Measurements from ENCODE around the gene HM13. TPM values are rescaled to one million over a fixed set of nuclear protein-coding genes. Genes with fewer than 3 reads are reported as not detected.

Gene HM13
- total RNA-seq, 5 donors from 2014 or later (not counting 1 experiment from before 2014, with no cell fraction given) = 108 to 149 (median 140) TPM

DNA sequence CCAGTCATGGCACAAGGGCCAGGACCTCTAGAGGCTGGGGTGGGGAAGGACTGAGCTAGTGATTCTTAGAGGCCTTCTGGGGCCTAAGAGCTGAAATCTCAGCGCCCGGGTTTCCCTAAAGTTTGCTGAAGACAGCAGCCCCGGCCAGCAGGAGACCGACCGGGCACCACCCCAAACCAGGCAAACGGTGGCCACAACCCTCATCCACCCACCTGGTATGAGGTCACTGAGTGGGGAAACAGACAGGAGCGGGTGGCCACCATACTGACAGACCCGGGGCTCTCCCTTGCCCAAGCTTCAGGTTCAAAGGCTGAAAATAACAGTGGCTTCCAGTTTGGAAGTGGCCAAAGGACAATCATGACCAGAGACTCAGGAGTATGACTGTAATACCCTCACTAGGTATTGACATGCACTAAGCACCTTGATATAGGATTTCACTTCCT lies 55.8 kb downstream of the HM13 start:
- peaks cover 6 to 10% of the 10 kb centered on the region in 2 donors for H3K36me3 ChIP-seq (ENCODE audit: control insufficient read depth in 2 of 2, extremely low read depth in 1 of 2, insufficient read depth in 1 of 2, low read length in 1 of 2)
- ChIA-PET POLR2A (interaction anchor here in 1 of 2 donors (0.6 kb wide), 1 partner anchor 49 kb away, joined by 5 read pairs; no protein-coding TSS in a partner anchor), CTCF (interaction anchor here (0.5 to 5.7 kb wide), 10 partner anchors 9 to 153 kb away, joined by 3 to 70 read pairs (median 4); partner anchors contain the start of gene ID1 (in 1 of the 2))
- peaks cover 5 to 35% of the 10 kb centered on the region in 2 experiments for H3K4me1 ChIP-seq (ENCODE audit: control insufficient read depth in 1 of 2, extremely low read depth in 1 of 2, insufficient read depth in 2 of 2, low read length in 2 of 2)
- H3K9me3 ChIP-seq = no peaks in the 10 kb centered on the region
- DNase-seq = no peak
- H3K4me3 ChIP-seq (ENCODE audit: control insufficient read depth in 1 of 2, extremely low read depth in 1 of 2, low read length in 1 of 2) = no peak overlapping the region
- no peak for ATAC-seq (replicated peaks in 1 of 4)
- Mint-ChIP-seq H3K36me3 (peaks cover 3% of the 10 kb centered on the region), H3K27ac (peak overlapping the region; percentile 23 to 34), H3K27me3 (no peaks in the 10 kb centered on the region), H3K4me3 (no peak overlapping the region), H3K9me3 (no peaks in the 10 kb centered on the region), H3K4me1 (peaks cover 24 to 31% (median 30%) of the 10 kb centered on the region in 3 donors)
- no peak overlapping the region for H3K27ac ChIP-seq (ENCODE audit: low read length)
- WGBS (ENCODE audit: insufficient coverage) = no CpG with 5 or more reads among the region's 8 CpGs
- no peaks in the 10 kb centered on the region for H3K27me3 ChIP-seq (replicated peaks in 1 of 2; ENCODE audit: control insufficient read depth in 2 of 2, extremely low read depth in 1 of 2, insufficient read depth in 2 of 2, low read length in 1 of 2)

DNA sequence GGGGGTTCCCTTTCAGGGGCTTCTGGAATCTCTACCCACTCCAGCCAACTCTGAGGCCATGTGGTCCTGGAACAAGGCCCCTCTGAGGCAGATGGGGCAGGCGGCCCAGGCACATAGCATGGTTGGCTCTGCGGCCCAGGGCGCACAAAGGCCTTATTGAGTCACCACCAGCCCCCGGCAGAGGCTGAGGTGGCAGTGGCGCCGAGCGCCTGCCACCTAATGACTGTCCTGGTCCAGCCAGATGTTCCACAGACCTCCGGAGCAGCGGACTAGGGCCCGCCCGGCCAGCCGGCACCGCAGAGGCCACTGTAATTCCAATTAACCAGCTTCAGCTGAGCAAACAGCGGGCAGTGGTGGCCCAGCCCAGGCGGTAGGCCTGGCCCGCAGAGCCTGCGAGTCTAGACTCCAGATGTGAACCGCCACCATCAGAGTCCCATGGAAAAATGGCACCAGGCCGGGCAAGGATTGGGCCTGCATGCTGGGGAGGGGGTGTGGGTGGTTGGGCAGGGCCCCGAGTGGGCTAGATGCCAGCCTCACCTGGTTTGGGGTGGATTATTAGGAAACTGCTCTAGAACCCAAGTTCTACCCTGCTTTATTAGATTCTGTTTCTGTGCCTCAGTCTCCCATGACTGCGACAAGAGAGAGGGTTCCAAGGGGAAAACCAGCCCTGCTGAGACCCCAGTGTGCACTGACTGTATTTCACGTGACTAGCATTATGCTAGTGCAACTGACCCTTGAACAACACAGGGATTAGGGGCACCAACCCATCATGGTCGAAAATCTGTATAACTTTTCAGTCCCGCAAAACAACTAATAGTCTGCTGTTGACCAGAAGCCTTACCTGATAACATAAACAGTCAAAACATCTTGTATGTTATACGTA lies 56.7 kb downstream of the HM13 start:
- peaks cover 24 to 31% (median 30%) of the 10 kb centered on the region in 3 donors for H3K4me1 Mint-ChIP-seq
- Histone ChIP-seq H3K9me3 (no peaks in the 10 kb centered on the region), H3K27me3 (replicated peaks in 1 of 2; ENCODE audit: control insufficient read depth in 2 of 2, extremely low read depth in 1 of 2, insufficient read depth in 2 of 2, low read length in 1 of 2) (no peaks in the 10 kb centered on the region), H3K36me3 (ENCODE audit: control insufficient read depth in 2 of 2, extremely low read depth in 1 of 2, insufficient read depth in 1 of 2, low read length in 1 of 2) (peaks cover 6 to 9% of the 10 kb centered on the region in 2 donors), H3K4me1 (ENCODE audit: control insufficient read depth in 1 of 2, extremely low read depth in 1 of 2, insufficient read depth in 2 of 2, low read length in 2 of 2) (peaks cover 5 to 30% of the 10 kb centered on the region in 2 experiments), H3K27ac (ENCODE audit: low read length) (no peak overlapping the region), H3K4me3 (ENCODE audit: control insufficient read depth in 1 of 2, extremely low read depth in 1 of 2, low read length in 1 of 2) (no peak overlapping the region)
- peak overlapping the region; percentile 23 to 88 for H3K27ac Mint-ChIP-seq
- POLR2A ChIA-PET = no interaction called here
- H3K9me3 Mint-ChIP-seq = no peaks in the 10 kb centered on the region
- CTCF ChIA-PET = interaction anchor here (0.6 to 5.7 kb wide), 8 partner anchors 9 to 152 kb away, joined by 3 to 46 read pairs (median 9); partner anchors contain the start of gene ID1 (in 1 of the 2)
- peak overlapping the region; percentile 49 to 88 (median 82) for H3K4me3 Mint-ChIP-seq
- no peaks in the 10 kb centered on the region for H3K27me3 Mint-ChIP-seq
- DNase-seq (no peak), ATAC-seq (replicated peaks in 1 of 4) (no peak)
- WGBS (ENCODE audit: insufficient coverage) = 95% methylated on average over 20 of the region's 25 CpGs
- no peaks in the 10 kb centered on the region for H3K36me3 Mint-ChIP-seq

DNA sequence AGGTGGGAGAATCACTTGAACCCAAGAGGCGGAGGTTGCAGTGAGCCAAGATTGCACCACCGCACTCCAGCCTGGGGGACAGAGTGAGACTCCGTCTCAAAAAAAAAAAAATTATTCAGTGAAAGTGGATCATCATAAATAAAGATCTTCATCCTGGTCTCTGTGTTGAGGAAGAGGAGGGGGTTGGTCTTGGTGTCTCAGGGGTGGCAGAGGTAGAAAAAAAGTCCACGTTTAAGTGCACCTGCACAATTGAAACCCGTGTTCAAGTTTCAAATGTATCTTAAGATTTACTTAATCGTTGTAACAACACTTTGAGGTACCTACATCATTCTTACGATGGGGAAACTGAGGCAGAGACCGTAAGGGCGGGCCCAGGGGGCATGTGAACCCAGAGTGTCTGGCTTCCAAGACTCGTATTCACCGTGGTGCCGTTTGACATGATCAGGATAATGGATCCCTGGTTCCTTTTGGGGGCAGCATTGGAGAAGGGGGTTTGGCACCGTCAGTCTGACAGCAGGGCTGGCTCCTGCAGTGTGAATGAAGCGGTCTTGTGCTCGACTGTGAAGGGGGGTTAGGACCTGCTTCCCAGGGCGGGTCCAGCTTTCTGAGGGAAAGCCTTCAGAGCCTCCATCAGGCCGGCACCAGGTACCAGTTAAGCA lies 57.9 kb downstream of the HM13 start:
- H3K36me3 Mint-ChIP-seq = no peaks in the 10 kb centered on the region
- ChIA-PET CTCF (interaction anchor here (1.5 to 5.7 kb wide), 5 partner anchors 10 to 40 kb away, joined by 4 to 46 read pairs (median 23); partner anchors contain the start of gene ID1 (in 1 of the 2)), POLR2A (no interaction called here)
- Histone ChIP-seq H3K27ac (ENCODE audit: low read length) (peak overlapping the region; percentile 81), H3K9me3 (no peaks in the 10 kb centered on the region), H3K27me3 (replicated peaks in 1 of 2; ENCODE audit: control insufficient read depth in 2 of 2, extremely low read depth in 1 of 2, insufficient read depth in 2 of 2, low read length in 1 of 2) (no peaks in the 10 kb centered on the region), H3K36me3 (ENCODE audit: control insufficient read depth in 2 of 2, extremely low read depth in 1 of 2, insufficient read depth in 1 of 2, low read length in 1 of 2) (peaks cover 4 to 6% of the 10 kb centered on the region in 2 donors), H3K4me1 (ENCODE audit: control insufficient read depth in 1 of 2, extremely low read depth in 1 of 2, insufficient read depth in 2 of 2, low read length in 2 of 2) (peaks cover 5 to 21% of the 10 kb centered on the region in 2 experiments), H3K4me3 (ENCODE audit: control insufficient read depth in 1 of 2, extremely low read depth in 1 of 2, low read length in 1 of 2) (peak overlapping the region; percentile 83 to 84)
- no peaks in the 10 kb centered on the region for H3K27me3 Mint-ChIP-seq
- no peaks in the 10 kb centered on the region for H3K9me3 Mint-ChIP-seq
- no peak for DNase-seq
- ATAC-seq (replicated peaks in 1 of 4) = peak in 1 of 4 experiments; percentile 1
- 45% methylated on average over 13 of the region's 17 CpGs for WGBS (ENCODE audit: insufficient coverage)
- H3K4me3 Mint-ChIP-seq = peak overlapping the region; percentile 82 to 88 (median 86)
- H3K27ac Mint-ChIP-seq = peak overlapping the region; percentile 82 to 88
- peaks cover 23 to 26% (median 24%) of the 10 kb centered on the region in 3 donors for H3K4me1 Mint-ChIP-seq

DNA sequence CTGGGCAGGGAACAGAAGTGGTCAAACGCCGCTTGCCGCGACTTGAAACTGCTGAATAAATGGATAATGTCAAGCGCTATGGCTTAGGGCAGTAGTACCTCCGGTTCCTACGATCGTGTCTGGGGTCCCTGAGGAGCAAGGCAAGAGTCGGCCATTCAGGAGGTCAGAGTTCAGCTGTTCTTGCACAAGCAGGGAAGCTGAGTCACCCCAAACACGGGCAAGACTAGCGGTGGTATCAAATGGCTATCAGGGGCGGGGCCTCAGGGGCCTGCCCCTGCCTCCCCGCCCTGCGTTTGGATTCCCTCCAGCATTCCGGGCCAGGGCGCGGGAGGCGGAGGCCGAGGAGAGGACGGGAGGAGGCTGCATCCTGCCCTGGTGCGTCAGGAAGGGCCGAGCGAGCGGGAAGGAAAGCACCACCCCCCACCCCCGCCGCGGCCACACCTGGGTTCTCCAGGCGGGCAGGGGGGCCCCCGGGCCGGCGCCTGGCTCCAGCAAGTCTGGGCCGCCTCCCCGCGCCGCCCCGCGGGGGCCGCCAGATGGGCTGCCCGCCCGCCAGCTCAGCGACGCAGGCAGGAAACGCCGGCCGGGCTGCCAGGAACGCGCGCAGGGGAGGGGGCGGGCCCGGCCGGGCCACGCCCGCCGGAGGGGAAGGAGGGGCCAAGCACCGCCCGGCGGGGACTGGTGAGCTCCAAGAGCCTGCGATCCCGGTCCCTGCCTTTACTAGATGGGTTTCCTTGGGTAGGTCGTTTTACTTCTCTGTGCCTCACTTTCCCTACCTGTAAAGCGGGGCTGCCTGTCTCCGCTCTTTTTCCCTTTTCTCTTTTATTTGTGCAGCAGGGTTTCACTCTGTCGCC lies 58.7 kb downstream of the HM13 start:
- Mint-ChIP-seq H3K9me3 (no peaks in the 10 kb centered on the region), H3K4me1 (peaks cover 18 to 29% (median 27%) of the 10 kb centered on the region in 3 donors), H3K27ac (peak overlapping the region; percentile 85 to 88), H3K27me3 (no peaks in the 10 kb centered on the region), H3K36me3 (no peaks in the 10 kb centered on the region), H3K4me3 (peak overlapping the region; percentile 85 to 88 (median 86))
- 2% methylated on average over 35 of the region's 63 CpGs for WGBS (ENCODE audit: insufficient coverage)
- no peaks in the 10 kb centered on the region for H3K9me3 ChIP-seq
- peaks cover 4 to 6% of the 10 kb centered on the region in 2 donors for H3K36me3 ChIP-seq (ENCODE audit: control insufficient read depth in 2 of 2, extremely low read depth in 1 of 2, insufficient read depth in 1 of 2, low read length in 1 of 2)
- H3K4me1 ChIP-seq (ENCODE audit: control insufficient read depth in 1 of 2, extremely low read depth in 1 of 2, insufficient read depth in 2 of 2, low read length in 2 of 2) = peaks cover 5 to 21% of the 10 kb centered on the region in 2 experiments
- no peaks in the 10 kb centered on the region for H3K27me3 ChIP-seq (replicated peaks in 1 of 2; ENCODE audit: control insufficient read depth in 2 of 2, extremely low read depth in 1 of 2, insufficient read depth in 2 of 2, low read length in 1 of 2)
- peak overlapping the region; percentile 81 for H3K27ac ChIP-seq (ENCODE audit: low read length)
- ATAC-seq (replicated peaks in 1 of 4) (peak; percentile 89 to 95 (median 93)), DNase-seq (peak; percentile 69 to 91 (median 82))
- ChIA-PET CTCF (interaction anchor here (0.6 to 4.0 kb wide), 16 partner anchors 8 to 151 kb away, joined by 3 to 46 read pairs (median 6); partner anchors contain the start of gene ID1 (in 1 of the 2)), POLR2A (interaction anchor here (0.7 to 1.2 kb wide), 4 partner anchors 30 to 39 kb away, joined by 3 to 5 read pairs (median 4); partner anchors contain the start of gene ID1 (in 2 of the 2))
- peak overlapping the region; percentile 83 to 84 for H3K4me3 ChIP-seq (ENCODE audit: control insufficient read depth in 1 of 2, extremely low read depth in 1 of 2, low read length in 1 of 2)

DNA sequence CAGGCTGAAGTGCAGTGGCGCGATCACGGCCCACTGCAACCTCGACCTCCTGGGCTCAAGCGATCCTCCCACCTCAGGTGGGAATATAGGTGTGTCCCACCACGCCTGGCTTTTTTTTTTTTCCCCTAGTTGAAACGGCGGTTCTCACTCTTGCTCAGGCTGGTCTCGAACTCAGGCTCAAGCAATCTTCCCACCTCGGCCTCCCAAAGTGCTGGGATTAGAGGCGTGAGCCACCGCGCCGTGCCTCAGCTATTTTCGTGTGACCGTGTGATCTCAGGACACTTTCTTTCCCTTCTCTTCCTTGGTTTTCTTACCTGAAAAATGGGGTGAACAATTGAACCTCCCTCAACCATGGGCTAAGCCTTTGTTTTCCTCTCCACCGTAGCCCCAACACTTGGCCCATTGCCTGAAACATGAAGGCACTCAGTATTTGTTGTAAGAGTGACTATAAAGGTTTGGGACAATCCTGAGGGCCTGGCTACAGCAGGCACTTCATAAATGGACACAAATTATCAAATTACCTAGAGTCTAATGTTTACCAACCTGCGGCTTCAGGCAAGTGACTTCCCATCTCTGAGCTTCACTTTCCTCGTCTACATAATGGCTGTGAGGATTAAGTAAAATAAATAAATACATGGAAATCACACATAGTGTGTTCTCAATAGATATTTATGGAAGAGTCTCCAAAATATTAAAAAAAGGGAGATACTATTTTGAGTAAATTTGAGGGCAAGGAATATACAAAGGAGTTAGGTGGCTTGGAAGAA lies 59.5 kb downstream of the HM13 start:
- ATAC-seq (replicated peaks in 1 of 4) (peak in 2 of 4 experiments; percentile 1 to 4), DNase-seq (no peak)
- ChIA-PET POLR2A (interaction anchor here (0.9 to 1.2 kb wide), 4 partner anchors 17 to 38 kb away, joined by 4 to 13 read pairs (median 5); partner anchors contain the start of gene ID1 (in 1 of the 2)), CTCF (interaction anchor here (0.6 to 4.0 kb wide), 12 partner anchors 8 to 150 kb away, joined by 3 to 46 read pairs (median 6); partner anchors contain the start of gene ID1 (in 1 of the 2))
- no peaks in the 10 kb centered on the region for H3K27me3 Mint-ChIP-seq
- Histone ChIP-seq H3K4me3 (ENCODE audit: control insufficient read depth in 1 of 2, extremely low read depth in 1 of 2, low read length in 1 of 2) (peak overlapping the region; percentile 62 to 84), H3K9me3 (no peaks in the 10 kb centered on the region), H3K27me3 (replicated peaks in 1 of 2; ENCODE audit: control insufficient read depth in 2 of 2, extremely low read depth in 1 of 2, insufficient read depth in 2 of 2, low read length in 1 of 2) (no peaks in the 10 kb centered on the region), H3K36me3 (ENCODE audit: control insufficient read depth in 2 of 2, extremely low read depth in 1 of 2, insufficient read depth in 1 of 2, low read length in 1 of 2) (peaks cover 3 to 4% of the 10 kb centered on the region in 2 donors), H3K27ac (ENCODE audit: low read length) (peak overlapping the region; percentile 36), H3K4me1 (ENCODE audit: control insufficient read depth in 1 of 2, extremely low read depth in 1 of 2, insufficient read depth in 2 of 2, low read length in 2 of 2) (peaks cover 5 to 21% of the 10 kb centered on the region in 2 experiments)
- no peaks in the 10 kb centered on the region for H3K36me3 Mint-ChIP-seq
- H3K4me1 Mint-ChIP-seq = peaks cover 18 to 29% (median 27%) of the 10 kb centered on the region in 3 donors
- H3K9me3 Mint-ChIP-seq = no peaks in the 10 kb centered on the region
- H3K4me3 Mint-ChIP-seq = peak overlapping the region; percentile 84 to 88 (median 85)
- 42% methylated on average over 9 of the region's 19 CpGs for WGBS (ENCODE audit: insufficient coverage)
- peak overlapping the region; percentile 85 to 86 for H3K27ac Mint-ChIP-seq

Data from T-cell (primary cell).